Stimulated activated CD8-positive, alpha-beta memory T cell treated with anti-CD3 and anti-CD28 coated beads, Interleukin-7, amount 100 ng/mL, for 1 hour (primary cell): ENCODE results near the gene CAV1.

Experiments
- DNase-seq, 2 donors: peaks; one replicate each; pipeline ENCODE4 v3.0.0-alpha.2; 2020; ENCODE audit warnings: low read depth in 2 of 2

The CAV1 gene

GRCh38 chr7:116557066-116557585 is 32.3 kb downstream of the CAV1 start:
- no peak for DNase-seq

DNA sequence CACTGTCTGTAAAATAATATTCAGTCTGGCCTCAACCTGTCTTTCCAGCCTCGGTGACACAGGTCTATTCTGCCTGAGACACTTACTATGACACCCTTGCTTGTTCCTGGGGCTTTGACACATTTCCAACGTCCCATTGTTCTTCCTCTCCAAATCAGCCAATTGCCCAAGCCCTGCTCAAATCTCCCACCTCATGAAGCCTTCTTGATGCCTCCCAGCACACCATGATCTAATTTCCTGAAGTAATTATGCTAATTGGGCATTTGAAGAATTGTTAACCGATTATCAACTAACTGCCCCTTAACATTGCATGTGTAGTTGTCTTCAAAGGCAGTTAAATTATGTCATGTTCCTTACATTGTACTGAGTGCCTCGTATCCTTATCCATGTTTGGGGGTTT is 33.1 kb downstream of the CAV1 start:
- DNase-seq: no peak

DNA sequence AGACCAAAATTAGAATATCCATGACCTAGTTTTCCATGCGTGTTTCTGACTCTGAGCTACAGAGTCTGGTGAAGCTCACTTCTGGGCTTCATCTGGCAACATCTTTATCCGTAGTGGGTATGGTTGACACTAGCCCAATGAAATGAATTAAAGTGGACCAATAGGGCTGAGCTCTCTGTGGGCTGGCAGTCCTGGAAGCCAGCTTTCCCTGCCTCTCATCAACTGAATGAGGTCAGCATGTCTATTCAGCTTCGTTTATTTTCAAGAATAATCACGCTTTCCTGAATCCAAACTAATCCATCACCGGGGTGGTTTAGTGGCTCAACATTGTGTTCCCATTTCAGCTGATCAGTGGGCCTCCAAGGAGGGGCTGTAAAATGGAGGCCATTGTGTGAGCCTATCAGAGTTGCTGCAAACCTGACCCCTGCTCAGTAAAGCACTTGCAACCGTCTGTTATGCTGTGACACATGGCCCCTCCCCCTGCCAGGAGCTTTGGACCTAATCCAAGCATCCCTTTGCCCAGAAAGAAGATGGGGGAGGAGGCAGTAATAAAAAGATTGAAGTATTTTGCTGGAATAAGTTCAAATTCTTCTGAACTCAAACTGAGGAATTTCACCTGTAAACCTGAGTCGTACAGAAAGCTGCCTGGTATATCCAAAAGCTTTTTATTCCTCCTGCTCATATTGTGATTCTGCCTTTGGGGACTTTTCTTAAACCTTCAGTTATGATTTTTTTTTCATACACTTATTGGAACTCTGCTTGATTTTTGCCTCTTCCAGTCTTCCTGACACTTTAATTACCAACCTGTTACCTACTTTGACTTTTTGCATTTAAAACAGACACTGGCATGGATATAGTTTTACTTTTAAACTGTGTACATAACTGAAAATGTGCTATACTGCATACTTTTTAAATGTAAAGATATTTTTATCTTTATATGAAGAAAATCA is 35.5 kb downstream of the CAV1 start:
- no peak for DNase-seq

DNA sequence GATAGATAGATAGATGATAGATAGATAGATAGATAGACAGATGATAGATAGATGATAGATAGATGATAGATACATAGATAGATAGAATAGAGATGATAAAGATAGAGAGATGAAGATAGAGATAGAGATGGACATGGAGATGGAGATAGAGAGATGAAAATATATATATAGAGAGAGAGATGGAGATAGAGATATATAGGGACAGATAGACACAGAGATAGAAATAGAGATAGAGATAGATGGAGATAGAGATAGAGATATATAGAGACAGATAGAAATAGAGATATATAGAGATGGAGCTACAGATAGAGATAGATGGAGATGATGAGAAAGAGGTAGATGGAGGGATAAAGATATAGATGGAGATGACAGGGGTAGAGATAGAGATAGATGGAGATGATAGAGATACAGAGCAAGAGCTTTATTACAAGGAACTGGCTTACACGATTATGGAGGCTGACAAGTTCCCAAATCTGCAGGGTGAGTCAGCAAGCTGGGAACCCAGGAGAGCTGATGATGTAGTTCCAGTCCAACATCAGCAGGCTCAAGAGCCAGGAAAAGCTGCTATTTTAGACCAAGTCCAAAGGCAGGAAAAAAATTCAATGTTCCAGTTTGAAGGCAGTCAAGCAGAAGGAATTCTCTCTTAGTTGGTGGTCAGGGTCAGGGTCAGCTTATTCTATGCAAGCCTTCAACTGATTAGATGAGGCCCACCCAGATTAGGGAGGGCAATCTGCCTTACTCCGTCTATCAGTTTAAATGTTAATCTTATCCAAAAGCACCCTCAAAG is 37.1 kb downstream of the CAV1 start:
- DNase-seq: no peak

DNA sequence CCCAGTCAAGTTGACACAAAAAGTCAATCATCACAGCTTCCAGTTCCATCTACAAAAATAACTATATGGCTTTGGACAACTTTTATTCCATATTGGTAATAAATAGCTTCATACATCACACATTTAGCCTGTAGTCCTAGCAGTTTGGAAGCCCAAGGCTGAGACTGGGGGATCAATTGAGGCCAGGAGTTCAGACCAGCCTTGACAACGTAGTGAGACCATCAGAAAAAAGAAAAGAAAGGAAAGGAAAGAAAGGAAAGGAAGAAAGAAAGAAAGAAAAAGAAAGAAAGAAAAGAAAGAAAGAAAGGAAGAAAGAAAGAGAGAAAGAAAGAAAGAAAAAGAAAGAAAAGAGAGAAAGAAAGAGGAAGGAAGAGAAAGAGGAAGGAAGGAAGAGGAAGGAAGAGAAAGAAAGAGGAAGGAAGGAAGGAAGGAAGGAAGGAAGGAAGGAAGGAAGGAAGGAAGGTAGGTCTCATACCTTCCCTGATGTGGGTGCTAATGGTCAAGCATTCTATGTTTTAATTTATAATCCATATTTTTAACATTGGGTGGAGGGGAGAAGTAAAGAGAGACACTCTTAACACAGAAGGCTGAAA is 37.8 kb downstream of the CAV1 start:
- DNase-seq: no peak

DNA sequence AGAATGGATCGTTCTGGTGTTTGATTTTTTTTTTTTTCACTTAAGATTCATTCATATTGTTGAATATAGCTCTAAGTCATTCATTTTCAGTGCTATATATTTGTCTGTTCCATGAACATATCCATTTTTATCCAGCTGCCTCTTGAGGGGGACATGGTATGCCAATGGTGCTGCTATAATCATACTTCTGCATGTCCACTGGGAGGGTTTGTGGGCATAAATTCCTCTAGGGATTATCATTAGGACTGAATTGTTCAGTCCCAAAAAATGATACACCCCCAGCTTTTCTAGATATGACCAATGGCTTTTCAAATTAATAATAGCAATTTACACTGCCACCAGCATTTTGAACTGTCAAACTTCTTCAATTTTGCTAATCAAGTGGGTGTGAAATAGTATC is 41.1 kb downstream of the CAV1 start:
- DNase-seq: no peak

- no peak for DNase-seq
Observed at GRCh38 chr7:116566666-116567065, 41.8 kb downstream of the CAV1 start.

GRCh38 chr7:116569737-116570136 is 44.9 kb downstream of the CAV1 start:
- no peak for DNase-seq

DNA sequence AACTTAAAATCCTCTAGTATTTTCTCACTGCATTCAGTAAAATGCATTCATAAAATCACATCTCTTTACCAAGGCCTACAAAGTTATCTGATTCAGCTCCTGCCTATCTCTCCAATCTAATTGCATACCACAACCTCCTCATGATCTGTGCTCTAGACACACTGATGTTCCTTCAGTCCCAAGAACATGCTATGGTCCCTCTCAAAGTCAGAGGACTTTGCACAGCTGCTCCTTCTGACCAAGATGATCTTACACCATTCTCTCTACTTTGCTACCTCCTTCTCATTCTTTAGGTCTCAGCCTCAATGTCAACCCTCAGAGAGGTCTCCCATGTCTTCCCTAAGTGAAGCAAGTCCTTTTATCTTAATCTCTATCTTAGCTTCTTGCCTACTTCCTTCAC is 45.5 kb downstream of the CAV1 start:
- no peak for DNase-seq

DNA sequence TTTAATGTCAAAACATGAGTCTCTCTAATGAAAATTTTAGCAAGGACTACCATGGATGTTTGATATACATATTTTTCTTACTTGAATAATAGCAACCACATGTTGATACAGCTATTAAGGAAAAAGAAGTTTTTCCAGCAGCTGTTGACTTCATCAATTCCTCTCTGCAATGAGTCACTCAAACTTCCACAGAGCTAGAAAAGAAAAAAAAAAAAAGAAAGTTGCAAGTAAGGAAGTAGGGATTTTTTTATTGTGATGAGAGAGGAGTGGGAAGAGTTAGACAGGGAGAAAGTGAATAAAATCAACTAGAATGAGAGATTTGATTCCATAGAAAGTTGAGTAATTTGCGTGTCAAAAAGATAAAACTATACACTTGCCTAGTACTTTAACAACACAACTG is 46.2 kb downstream of the CAV1 start:
- no peak for DNase-seq

- DNase-seq: no peak
Observed at GRCh38 chr7:116571552-116571951, 46.7 kb downstream of the CAV1 start.

DNA sequence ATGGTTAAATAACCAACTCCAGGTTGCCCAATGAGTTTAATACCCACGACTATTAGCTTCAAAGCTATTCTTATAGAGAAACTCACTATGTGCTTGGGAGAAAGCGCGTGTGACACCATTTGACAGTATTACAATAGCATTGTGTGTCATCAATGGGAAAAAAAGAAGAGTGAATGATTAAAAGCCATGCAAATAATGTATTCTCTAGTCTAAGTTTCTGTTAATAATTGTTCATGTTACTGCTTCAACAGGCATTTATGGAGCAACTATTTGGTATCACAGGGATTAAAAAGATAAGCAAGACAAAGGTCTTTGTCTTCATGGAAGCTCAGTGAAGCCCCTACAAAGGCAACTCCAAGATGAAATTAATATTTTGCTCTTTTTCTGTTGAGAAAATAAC is 47.2 kb downstream of the CAV1 start:
- no peak for DNase-seq

DNA sequence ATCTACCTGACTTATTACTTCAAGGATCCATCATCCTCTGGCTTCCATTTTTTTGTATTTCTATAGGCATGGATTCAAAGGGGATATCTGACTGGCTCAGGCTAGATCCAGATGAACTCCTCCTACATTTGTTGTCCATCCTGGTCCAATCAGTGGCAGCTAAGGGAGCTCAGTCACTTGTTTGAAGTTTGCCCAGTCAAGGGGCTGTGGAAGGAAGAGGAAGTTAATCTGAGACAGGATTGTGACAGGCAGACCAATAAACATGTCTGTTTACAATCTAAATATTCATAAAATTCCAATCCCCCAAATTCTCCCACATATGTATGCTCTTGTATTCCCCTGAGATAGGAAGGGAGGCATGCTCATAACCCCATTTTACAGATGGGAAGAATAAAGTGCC is 48.7 kb downstream of the CAV1 start:
- no peak for DNase-seq

DNA sequence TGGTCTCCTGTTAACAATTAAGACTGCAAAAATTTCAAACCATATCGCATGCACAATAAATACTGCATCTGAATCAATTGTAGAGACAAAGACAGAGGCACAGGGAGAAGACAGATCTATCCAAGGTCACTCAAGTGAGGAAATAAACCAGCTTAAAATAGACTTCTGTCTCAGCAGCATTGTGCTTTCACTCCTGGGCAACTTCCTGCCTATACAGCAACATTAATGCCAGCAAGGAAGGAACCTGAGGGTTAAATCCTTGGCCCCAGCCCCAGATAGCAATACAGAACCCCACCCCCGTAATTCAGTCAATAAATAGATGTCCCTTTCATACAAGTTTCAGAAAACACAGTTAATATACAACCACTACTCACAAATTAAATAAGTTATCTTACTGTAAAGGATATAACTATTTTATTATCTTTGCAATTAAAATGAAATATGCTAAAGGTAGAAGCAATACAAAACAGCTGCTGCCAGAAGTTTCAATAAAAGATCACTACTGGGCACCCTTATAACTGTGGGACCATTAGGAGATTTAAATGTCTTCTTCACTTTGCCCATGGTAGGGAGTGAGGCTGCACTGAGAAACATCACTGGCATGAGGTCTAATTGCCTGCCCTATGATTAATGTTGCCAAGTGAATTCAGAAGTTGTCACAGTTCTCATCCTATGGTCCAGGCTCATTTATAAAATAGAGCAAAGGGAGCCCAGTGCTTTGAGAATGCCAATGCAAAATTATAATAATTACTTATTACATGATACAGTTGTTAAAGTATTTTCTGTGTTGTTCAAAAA is 49.4 kb downstream of the CAV1 start:
- no peak for DNase-seq

DNA sequence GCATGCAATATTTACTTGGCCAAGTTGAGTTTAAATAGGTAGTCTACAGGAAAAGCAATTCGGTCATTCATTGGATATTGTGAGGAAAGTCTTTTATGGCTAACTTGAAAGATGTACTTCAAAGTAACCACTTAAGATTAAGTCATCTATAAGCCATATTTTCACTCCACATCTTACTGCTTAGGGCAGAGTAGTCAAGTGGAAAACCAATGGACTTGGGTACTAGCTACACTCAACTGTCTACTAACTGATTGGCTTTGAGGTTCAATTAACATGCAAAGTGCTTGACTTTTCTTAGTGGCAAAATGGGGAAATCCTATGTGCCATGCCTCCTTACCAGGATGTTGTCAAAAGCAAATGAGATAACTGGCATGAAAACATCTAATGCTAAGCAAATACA is 51.0 kb downstream of the CAV1 start:
- DNase-seq: no peak

GRCh38 chr7:116576350-116577319 is 51.8 kb downstream of the CAV1 start:
- no peak for DNase-seq

DNA sequence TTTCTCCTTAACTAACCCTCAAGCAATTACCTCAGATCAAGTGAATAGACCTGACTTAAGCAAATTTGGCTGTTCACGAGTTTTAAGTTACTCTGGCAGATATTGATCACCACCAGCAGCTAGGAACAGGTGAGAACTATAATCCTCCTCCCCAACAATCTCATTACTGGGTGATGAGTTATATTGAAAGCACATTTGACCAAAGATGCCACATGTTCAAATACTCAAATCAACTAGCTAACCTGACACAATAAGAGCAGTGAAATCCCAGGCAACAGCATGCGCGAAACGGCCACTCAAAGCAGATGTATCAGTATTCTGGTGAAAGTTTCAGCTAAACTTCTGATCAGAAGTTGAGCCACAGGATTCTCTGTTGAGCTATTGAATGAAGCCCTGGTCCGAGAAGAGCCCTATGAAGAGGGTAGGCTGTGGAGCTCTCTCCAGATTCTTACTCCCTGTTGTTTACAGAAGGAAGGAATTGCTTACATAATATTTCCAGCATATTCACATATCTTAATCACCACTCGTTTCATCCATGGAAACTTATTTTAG is 52.6 kb downstream of the CAV1 start:
- DNase-seq: no peak

- no peak for DNase-seq
Observed at GRCh38 chr7:116578526-116578925, 53.7 kb downstream of the CAV1 start.

DNA sequence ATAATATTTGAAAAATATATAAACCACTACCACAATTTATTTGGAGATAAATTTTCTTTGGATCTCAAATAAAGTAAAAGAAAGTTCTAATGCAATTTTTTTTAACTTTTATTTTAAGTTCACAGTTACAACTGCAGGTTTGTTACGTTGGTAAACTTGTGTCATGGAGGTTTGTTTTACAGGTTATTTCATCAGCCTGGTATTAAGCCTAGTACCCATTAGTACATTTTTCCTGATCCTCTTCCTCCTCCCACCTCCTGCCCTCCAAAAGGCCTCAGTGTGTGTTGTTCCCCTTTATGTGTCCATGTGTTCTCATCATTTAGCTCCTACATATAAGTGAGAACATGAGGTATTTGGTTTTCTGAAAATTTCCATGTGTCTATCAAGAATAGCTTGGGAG is 54.5 kb downstream of the CAV1 start:
- DNase-seq: no peak

- DNase-seq: no peak
Observed at GRCh38 chr7:116579835-116580234, 55.0 kb downstream of the CAV1 start.
